ENCODE data around the gene AVEN. TPM values are rescaled to one million over a fixed set of nuclear protein-coding genes. Genes with fewer than 3 reads are reported as not detected.
A peak's percentile ranks its signal among the peaks of the same experiment; 100 is the strongest.

The AVEN gene
- total and polyA plus RNA-seq, 8 donors, result 11.3 to 16.9 (median 15.1) TPM

- Histone ChIP-seq H3K4me3 (no peak overlapping the region), H3K27me3 (no peaks in the 10 kb centered on the region), H3K27ac (no peak overlapping the region), H3K36me3 (no peaks in the 10 kb centered on the region), H3K9me3 (peaks cover 0 to 4% of the 10 kb centered on the region in 2 donors), H3K4me1 (no peaks in the 10 kb centered on the region)
- ATAC-seq (no peak), DNase-seq (no peak)
- TF ChIP-seq CTCF (IDR thresholded peaks at IDR 0.05), result no peak
- intact Hi-C loops (cut with DNase I), result no loop called here
Measured at GRCh38 chr15:33956397-33956796, 82.6 kb downstream of the AVEN start.

GRCh38 chr15:33955945-33956344, 83.1 kb downstream of the AVEN start:
- ATAC-seq (no peak), DNase-seq (no peak)
- TF ChIP-seq CTCF (IDR thresholded peaks at IDR 0.05), result no peak
- H3K27me3 ChIP-seq, result no peaks in the 10 kb centered on the region
- H3K4me1 ChIP-seq, result no peaks in the 10 kb centered on the region
- intact Hi-C loops (cut with DNase I), result no loop called here
- no peak overlapping the region for H3K27ac ChIP-seq
- no peaks in the 10 kb centered on the region for H3K36me3 ChIP-seq
- no peak overlapping the region for H3K4me3 ChIP-seq
- H3K9me3 ChIP-seq, result peaks cover 0 to 4% of the 10 kb centered on the region in 2 donors

- TF ChIP-seq CTCF (IDR thresholded peaks at IDR 0.05), result no peak
- Histone ChIP-seq H3K9me3 (no peaks in the 10 kb centered on the region), H3K27ac (no peak overlapping the region), H3K4me1 (no peaks in the 10 kb centered on the region), H3K4me3 (no peak overlapping the region), H3K36me3 (no peaks in the 10 kb centered on the region), H3K27me3 (no peaks in the 10 kb centered on the region)
- ATAC-seq (no peak), DNase-seq (no peak)
- intact Hi-C loops (cut with DNase I), result no loop called here
Measured at GRCh38 chr15:33946152-33946551, 92.9 kb downstream of the AVEN start.

GRCh38 chr15:33941279-33942063, 97.5 kb downstream of the AVEN start:
- Histone ChIP-seq H3K27ac (no peak overlapping the region), H3K9me3 (no peaks in the 10 kb centered on the region), H3K4me3 (no peak overlapping the region), H3K4me1 (no peaks in the 10 kb centered on the region), H3K27me3 (no peaks in the 10 kb centered on the region), H3K36me3 (no peaks in the 10 kb centered on the region)
- no peak for TF ChIP-seq CTCF (IDR thresholded peaks at IDR 0.05)
- intact Hi-C loops (cut with DNase I), result no loop called here
- ATAC-seq (peak; percentile 90), DNase-seq (peak in 1 of 4 donors; percentile 12)

GRCh38 chr15:33934921-33935320, 104.1 kb downstream of the AVEN start:
- TF ChIP-seq CTCF (IDR thresholded peaks at IDR 0.05), result no peak
- Histone ChIP-seq H3K27ac (no peak overlapping the region), H3K27me3 (no peaks in the 10 kb centered on the region), H3K4me1 (peaks cover 0 to 6% of the 10 kb centered on the region in 2 donors), H3K9me3 (no peaks in the 10 kb centered on the region), H3K36me3 (no peaks in the 10 kb centered on the region), H3K4me3 (no peak overlapping the region)
- DNase-seq, result no peak
- intact Hi-C loops (cut with DNase I), result no loop called here
- no peak for ATAC-seq

All from left lung (tissue), 10 donors.